GM12892 (cell line): ENCODE results near the gene RAB43.

Experiments
- DNase-seq: peaks from one replicate; pipeline ENCODE4 v3.0.0; 2011; ENCODE audit not compliant: insufficient read length
- FAIRE-seq: peaks from 2 replicates; lab custom pipeline; 2011; peaks lifted over from hg19 to GRCh38; lab: Jason Lieb, UNC
- POLR2A ChIP-seq: IDR thresholded peaks from 2 replicates; pipeline ENCODE4 v1.6.1; 2011; ENCODE audit warnings: low read depth, low read length, control low read depth
- POLR2AphosphoS5 ChIP-seq: IDR thresholded peaks from 2 replicates; pipeline ENCODE4 v1.6.1; 2011; ENCODE audit warnings: low read depth, low read length, control low read depth
- TAF1 ChIP-seq: IDR thresholded peaks from 2 replicates; pipeline ENCODE4 v1.6.1; 2011; ENCODE audit warnings: low read depth, mild to moderate bottlenecking, control low read depth, low read length, borderline replicate concordance

RAB43 gene

DNA sequence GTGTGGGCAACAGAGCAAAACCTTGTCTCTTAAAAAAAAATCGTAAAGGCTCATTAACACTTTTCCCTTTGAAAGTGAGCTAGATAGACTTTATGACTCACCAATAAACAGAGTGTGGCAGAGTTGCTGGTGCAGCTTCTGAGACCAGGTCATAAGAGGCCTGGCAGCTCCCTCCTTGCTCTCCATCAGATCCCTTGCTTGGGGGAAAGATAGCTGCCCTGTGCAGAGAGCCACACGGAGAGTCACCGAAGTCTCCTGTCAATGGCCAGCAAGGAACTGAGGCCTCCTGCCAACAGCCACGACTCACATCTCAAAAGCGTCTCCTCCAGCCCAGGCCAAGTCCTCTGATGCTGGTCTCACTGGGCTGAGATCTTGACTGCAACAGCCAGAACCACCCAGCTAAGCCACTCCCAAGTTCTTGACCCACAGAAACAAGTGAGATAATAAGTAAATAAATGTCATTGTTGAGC, 69.7 kb downstream of the RAB43 start:
- DNase-seq (no peak), FAIRE-seq (no peak)
- TF ChIP-seq POLR2AphosphoS5 (no peak), TAF1 (no peak), POLR2A (no peak)

GRCh38 chr3:129050556-129051295, 70.9 kb downstream of the RAB43 start:
- no peak for DNase-seq
- no peak for FAIRE-seq
- TF ChIP-seq TAF1 (no peak), POLR2AphosphoS5 (no peak), POLR2A (no peak)

- TF ChIP-seq POLR2A: no peak
- TF ChIP-seq POLR2AphosphoS5: no peak
- TF ChIP-seq TAF1: no peak
- FAIRE-seq (no peak), DNase-seq (no peak)
Measured at GRCh38 chr3:129047553-129047839, 74.1 kb downstream of the RAB43 start.

GRCh38 chr3:129046732-129047552, 74.7 kb downstream of the RAB43 start:
- FAIRE-seq (no peak), DNase-seq (no peak)
- TF ChIP-seq TAF1: no peak
- no peak for TF ChIP-seq POLR2A
- TF ChIP-seq POLR2AphosphoS5: no peak

DNA sequence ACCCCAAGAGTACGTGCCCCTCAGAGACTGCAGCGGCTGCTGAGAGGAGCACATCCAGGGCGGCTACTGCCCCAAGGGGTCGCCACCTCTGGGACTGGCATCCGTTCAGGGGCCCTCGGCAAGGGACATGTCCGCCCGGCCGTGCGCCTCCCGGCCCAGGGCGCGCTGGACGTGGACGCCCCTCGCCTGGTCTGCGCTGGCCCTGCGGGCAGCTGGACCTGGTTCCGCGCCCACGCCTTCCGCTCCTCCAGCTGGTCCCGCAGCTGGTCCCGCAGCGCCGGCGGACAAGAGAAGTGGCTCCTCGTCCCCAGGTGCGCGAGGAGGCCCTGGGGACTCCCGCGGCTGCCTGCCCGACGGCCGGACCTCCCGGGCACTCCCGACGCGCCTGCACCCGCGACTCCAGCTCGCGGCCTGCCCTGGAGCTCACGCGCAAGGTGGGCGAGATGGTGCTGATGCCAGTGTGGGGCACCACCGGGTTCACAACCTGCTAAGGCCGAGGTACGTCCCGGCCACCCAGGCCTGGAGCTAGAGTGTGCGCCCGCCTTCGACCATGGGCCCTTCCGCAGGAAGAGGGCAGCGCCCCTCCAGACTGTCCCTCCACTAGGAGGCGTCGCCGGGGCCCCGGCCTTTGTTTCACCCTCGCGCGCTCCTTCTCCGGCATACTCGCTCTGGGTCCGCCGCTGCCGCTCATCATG, 75.4 kb downstream of the RAB43 start:
- DNase-seq: no peak
- FAIRE-seq: no peak
- TF ChIP-seq POLR2AphosphoS5 (no peak), TAF1 (no peak), POLR2A (no peak)

DNA sequence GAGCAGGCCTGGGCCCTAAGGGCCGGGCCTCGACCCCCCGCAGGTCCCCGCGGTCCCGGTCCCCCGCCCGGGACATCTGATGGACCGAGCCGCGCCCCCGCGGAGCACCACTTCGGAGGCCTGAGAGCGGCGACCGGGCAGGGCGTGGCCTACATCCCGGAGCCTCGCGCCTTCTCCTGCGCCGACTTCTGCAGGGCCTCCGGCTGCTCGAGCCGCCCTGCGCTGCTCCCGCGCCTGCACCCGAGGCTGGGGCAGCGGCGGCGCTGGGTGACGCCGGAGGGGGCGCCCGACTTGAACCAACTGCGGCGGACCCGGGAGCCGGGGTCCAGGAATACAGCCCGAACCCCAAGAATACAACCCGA, 75.9 kb downstream of the RAB43 start:
- FAIRE-seq: no peak
- no peak for TF ChIP-seq TAF1
- no peak for TF ChIP-seq POLR2A
- no peak for TF ChIP-seq POLR2AphosphoS5
- peak; percentile 41 for DNase-seq

GRCh38 chr3:129040579-129041300, 80.9 kb downstream of the RAB43 start:
- TF ChIP-seq TAF1 (no peak), POLR2A (no peak), POLR2AphosphoS5 (no peak)
- FAIRE-seq (no peak), DNase-seq (no peak)

- TF ChIP-seq POLR2A (no peak), POLR2AphosphoS5 (no peak), TAF1 (no peak)
- DNase-seq: no peak
- FAIRE-seq: no peak
Measured at GRCh38 chr3:129040039-129040336, 81.6 kb downstream of the RAB43 start.

GRCh38 chr3:129039271-129040038, 82.1 kb downstream of the RAB43 start:
- DNase-seq (no peak), FAIRE-seq (no peak)
- TF ChIP-seq TAF1 (no peak), POLR2A (no peak), POLR2AphosphoS5 (no peak)

GRCh38 chr3:129038121-129038855, 83.3 kb downstream of the RAB43 start:
- FAIRE-seq (no peak), DNase-seq (no peak)
- TF ChIP-seq POLR2AphosphoS5: no peak
- no peak for TF ChIP-seq TAF1
- TF ChIP-seq POLR2A: no peak
